Lower leg skin (tissue), 4 donors: ENCODE measurements around the gene MED9. TPM values are rescaled to one million over a fixed set of nuclear protein-coding genes. Genes with fewer than 3 reads are reported as not detected.

Experiments
- DNase-seq, 2 donors: peaks; one replicate each; pipeline ENCODE4 v3.0.0-alpha.2; 2019; ENCODE audit warnings: low spot score in 2 of 2
- H3K4me3 ChIP-seq: fragments of 200-600 bp; sonication (generic); 2 replicates; pipeline ENCODE4 v1.5.1; 2017; ENCODE audit warnings: mild to moderate bottlenecking, low read depth; ENCODE audit not compliant: poor library complexity, severe bottlenecking
- POLR2A ChIP-seq, 2 donors: fragments of 450-650 bp; IDR thresholded peaks; one replicate each; pipeline ENCODE4 v1.6.1; 2016 to 2017; ENCODE audit warnings: antibody characterized with exemption in 2 of 2, mild to moderate bottlenecking in 1 of 2, moderate library complexity in 1 of 2
- WGBS, 2 donors: methylation state at CpG; one replicate each; pipeline ENCODE4 v1.1.5; 2018; 5-methylcytosine and 5-hydroxymethylcytosine counted together
- intact Hi-C: fragments of 100-400 bp; cut with DNase I; formaldehyde crosslinking; loops from one replicate; pipeline ENCODE4 v1.15.0; 2023; ENCODE audit warnings: low total_unique reads
- total RNA-seq, 4 donors: library from RNA; depleted of rRNA; stranded (reverse); fragments of >200 nt; gene quantifications; one replicate each; pipeline ENCODE4 v1.1.0, GENCODE V29; 2016
- TF ChIP-seq, protein P1 (sequence below), 3 donors: fragments of 450-650 bp; IDR thresholded peaks; one replicate each; pipeline ENCODE4 v1.5.1; 2016; ENCODE audit warnings: antibody characterized with exemption in 3 of 3, mild to moderate bottlenecking in 3 of 3, moderate library complexity in 2 of 3

Gene MED9
- total RNA-seq, 4 donors from 2014 or later = 14.8 to 29.3 (median 24.2) TPM

DNA sequence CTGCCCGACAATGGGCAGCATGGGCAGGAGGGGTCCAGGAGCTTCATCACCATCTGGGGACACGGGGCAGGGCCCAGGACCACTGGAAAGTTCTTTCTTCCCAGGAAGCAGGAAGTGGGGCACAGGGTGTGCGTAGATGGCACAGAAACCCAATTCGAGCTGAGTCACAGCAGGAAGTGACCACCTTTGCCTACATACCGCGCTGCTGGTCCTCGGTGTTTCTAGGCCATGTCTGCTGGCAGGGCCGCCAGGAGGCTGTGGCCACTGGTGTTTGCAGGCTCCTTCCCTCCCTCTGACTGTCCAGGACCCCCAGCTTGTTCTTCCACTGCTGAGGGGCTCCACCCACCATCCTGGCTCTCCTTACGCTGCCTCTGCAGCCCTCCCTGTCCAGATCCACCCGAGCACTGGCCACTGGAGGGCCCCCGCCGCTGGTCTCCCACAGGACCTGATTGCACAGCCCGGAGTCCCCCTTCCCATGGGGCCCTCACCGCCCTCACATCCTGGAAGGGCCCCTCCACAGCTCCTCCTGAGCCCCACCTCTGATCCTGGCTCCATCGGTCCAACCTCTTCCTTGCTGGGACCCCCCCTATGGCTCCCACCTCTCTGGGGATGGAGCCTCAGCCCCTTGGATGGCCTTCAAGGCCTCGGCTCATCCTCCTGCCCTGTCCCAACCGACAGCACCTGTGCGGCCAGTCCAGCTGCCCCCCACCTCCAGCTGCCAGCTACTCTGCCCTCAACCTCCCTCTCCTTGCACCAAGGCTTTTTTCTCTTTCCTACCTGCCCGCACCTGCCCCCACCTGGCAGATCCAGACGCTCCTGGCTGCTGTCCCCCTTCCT is 33.9 kb downstream of the MED9 start:
- intact Hi-C loops = loop anchor here (10.0 kb wide), 1 partner anchor 54 kb away; no protein-coding TSS in a partner anchor
- no peak overlapping the region for H3K4me3 ChIP-seq
- 82 to 92% methylated on average over 20 of the region's 20 CpGs for WGBS, 2 donors
- DNase-seq = no peak
- TF ChIP-seq, protein P1, sequence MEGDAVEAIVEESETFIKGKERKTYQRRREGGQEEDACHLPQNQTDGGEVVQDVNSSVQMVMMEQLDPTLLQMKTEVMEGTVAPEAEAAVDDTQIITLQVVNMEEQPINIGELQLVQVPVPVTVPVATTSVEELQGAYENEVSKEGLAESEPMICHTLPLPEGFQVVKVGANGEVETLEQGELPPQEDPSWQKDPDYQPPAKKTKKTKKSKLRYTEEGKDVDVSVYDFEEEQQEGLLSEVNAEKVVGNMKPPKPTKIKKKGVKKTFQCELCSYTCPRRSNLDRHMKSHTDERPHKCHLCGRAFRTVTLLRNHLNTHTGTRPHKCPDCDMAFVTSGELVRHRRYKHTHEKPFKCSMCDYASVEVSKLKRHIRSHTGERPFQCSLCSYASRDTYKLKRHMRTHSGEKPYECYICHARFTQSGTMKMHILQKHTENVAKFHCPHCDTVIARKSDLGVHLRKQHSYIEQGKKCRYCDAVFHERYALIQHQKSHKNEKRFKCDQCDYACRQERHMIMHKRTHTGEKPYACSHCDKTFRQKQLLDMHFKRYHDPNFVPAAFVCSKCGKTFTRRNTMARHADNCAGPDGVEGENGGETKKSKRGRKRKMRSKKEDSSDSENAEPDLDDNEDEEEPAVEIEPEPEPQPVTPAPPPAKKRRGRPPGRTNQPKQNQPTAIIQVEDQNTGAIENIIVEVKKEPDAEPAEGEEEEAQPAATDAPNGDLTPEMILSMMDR (IDR thresholded peaks at IDR 0.05) = no peak
- TF ChIP-seq POLR2A (IDR thresholded peaks at IDR 0.05) = no peak

DNA sequence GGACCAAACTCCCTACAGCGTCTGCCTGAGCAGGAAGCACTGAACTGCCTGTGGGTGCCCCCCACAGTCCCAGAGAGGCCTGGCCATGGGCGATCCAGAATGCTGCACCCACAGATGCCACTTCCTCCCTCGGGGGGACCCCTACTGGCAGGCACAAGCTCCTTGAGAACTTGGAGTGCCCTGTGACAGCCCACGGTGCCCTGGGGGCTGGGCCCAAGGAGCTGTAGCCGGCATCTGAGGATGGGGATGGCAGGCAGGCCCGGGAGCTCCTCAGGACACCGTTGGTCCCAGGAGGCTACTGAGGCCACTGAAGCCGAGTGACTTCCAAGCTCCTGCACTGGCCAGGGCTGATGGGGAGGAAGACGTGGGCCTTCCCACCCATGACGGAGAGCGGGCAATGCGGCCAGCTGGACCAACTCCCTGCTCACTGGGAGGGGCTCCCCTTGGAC is 34.5 kb downstream of the MED9 start:
- 72 to 73% methylated on average over 7 to 12 of the region's 12 CpGs for WGBS, 2 donors
- TF ChIP-seq, protein P1 (IDR thresholded peaks at IDR 0.05) = no peak
- TF ChIP-seq POLR2A (IDR thresholded peaks at IDR 0.05) = no peak
- intact Hi-C loops = loop anchor here (10.0 kb wide), 1 partner anchor 53 kb away; no protein-coding TSS in a partner anchor
- no peak for DNase-seq
- no peak overlapping the region for H3K4me3 ChIP-seq

DNA sequence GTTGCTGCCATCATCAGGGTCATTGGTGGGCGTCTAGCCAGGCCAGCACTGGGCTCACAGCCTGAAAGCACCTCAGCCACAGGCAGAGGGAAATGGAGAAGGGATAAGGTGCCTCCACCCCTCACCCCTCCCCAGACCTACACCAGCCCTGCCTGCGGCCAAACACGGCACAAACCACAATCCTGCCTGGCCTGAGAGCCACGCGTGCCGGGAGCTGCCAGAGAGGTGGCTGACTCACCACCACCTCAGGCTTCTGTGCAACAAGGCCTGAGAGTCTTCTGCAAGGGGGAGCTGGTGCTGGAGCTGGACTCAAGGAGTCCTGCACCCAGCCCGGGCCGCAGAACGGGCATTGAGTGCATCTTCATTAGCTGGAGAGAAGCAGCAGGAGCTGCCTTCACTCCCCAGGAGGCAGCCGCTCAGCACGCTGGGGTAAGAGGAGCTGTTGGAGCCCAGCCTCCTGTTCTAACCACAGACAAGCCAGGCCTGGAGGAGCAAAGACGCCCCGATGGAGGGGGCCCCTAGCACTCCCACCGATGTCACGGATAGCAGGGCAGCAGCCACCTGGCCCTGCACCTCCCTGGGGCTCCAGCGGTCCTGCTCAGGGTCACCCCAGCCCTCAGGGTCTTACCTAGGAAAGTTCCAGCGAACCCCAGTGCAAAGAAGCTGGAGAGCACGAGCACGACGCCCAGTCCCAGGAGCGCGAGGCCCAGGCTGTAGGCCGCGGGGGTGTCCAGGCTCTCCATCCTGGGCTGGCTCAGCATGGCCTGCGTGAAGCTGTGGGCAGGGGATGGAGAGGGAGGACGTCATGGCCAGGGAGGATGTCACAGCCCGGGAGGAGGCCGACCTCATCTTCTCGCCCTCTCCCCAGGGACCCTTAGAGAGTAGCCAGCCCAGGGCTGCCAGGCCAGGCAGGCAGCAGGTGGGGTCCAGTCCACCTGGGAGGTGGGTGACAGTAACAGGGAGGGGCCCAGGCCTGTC is 35.4 kb downstream of the MED9 start:
- intact Hi-C loops = loop anchor here (10.0 kb wide), 1 partner anchor 53 kb away; no protein-coding TSS in a partner anchor
- TF ChIP-seq, protein P1 (IDR thresholded peaks at IDR 0.05) = no peak
- no peak for TF ChIP-seq POLR2A (IDR thresholded peaks at IDR 0.05)
- no peak overlapping the region for H3K4me3 ChIP-seq
- no peak for DNase-seq
- WGBS, 2 donors = 66 to 69% methylated on average over 19 to 29 of the region's 29 CpGs

DNA sequence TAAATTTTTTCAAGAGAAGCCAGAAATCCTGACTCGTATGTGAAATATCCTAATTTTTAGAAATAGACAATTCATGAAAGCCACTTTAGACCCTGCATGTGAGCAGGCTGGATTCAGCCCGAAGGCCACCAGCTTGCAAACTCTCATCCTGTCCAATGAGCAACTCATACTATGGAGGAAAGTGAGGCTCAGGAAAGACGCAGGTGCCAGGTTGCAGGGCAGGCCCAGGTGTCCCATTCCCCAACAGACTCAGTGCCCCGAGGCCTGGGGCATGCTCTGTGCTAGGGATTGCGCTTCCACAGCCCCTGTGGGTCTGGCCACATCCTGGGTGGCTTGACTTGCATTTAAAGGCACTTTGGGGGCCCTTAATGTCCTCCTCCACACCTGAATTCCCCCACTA is 36.1 kb downstream of the MED9 start:
- no peak for DNase-seq
- no peak overlapping the region for H3K4me3 ChIP-seq
- intact Hi-C loops = loop anchor here (10.0 kb wide), 1 partner anchor 52 kb away; no protein-coding TSS in a partner anchor
- 97 to 100% methylated on average over 2 to 5 of the region's 5 CpGs for WGBS, 2 donors
- TF ChIP-seq, protein P1 (IDR thresholded peaks at IDR 0.05) = no peak
- TF ChIP-seq POLR2A (IDR thresholded peaks at IDR 0.05) = no peak

DNA sequence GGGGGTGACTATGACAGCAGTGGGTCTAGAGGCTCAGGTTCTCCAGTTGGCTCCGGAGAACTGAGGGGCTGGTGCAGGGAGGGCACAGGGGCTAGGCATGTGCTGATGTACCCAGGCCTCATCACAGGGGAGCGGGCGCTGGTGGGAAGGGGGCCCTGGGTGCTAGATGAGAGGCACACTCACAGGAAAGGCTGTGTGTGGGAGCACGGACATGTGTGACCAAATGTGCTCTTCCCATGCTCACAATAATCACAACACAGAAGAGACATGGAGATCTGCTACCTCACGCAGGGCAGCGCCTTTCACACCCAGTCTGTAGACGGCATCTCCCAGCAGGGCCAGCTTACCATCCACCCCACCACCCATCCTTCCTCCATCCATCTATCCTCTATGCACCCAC is 36.8 kb downstream of the MED9 start:
- DNase-seq = no peak
- intact Hi-C loops = loop anchor here (10.0 kb wide), 1 partner anchor 51 kb away; no protein-coding TSS in a partner anchor
- TF ChIP-seq, protein P1 (IDR thresholded peaks at IDR 0.05) = no peak
- TF ChIP-seq POLR2A (IDR thresholded peaks at IDR 0.05) = no peak
- H3K4me3 ChIP-seq = no peak overlapping the region
- WGBS, 2 donors = 95 to 96% methylated on average over 7 of the region's 7 CpGs
